CD4-positive, alpha-beta T cell (primary cell): ENCODE data around the gene C12orf60. TPM values are rescaled to one million over a fixed set of nuclear protein-coding genes. Genes with fewer than 3 reads are reported as not detected.
A peak's percentile ranks its signal among the peaks of the same experiment; 100 is the strongest.
"Not testable (repeated sequence)": the region's sequence is repeated elsewhere in the genome, so short reads cannot be mapped to it uniquely, and the experiment has no call there.

Source experiments
- ATAC-seq: fragments of 200-7000 bp; cut with Tn5 transposase; one replicate; pipeline ENCODE4 v1.10.0; 2022; ENCODE audit warnings: mild to moderate bottlenecking; ENCODE audit not compliant: poor library complexity
- CTCF ChIA-PET: fragments of 350-600 bp; sonication (Branson Sonifier 250); formaldehyde crosslinking; loops from one replicate; lab custom pipeline; 2021; ENCODE audit warnings: antibody characterized with exemption, inconsistent platforms; lab: Charles Lee
- POLR2A ChIA-PET: fragments of 350-600 bp; sonication (Branson Sonifier 250); formaldehyde crosslinking; loops from one replicate; lab custom pipeline; 2021; ENCODE audit warnings: antibody characterized with exemption, inconsistent platforms; lab: Charles Lee
- DNase-seq, 14 experiments: peaks; one replicate each; pipeline ENCODE4 v3.0.0-alpha.2; 2013 to 2020; ENCODE audit warnings: mixed read lengths in 2 of 14
- H3K27ac ChIP-seq, 2 donors: one replicate each; pipeline versions ENCODE4 v1.5.1 to v1.7.0; 2013; ENCODE audit warnings: low read length in 2 of 2, low read depth in 1 of 2, mild to moderate bottlenecking in 1 of 2
- H3K27me3 ChIP-seq, 2 experiments: 1 replicate in 1 of 2; 2 replicates in 1 of 2; pipeline versions ENCODE4 v1.6.1 to v1.7.0; 2013; ENCODE audit warnings: low read length in 2 of 2, control low read depth in 1 of 2, mild to moderate bottlenecking in 1 of 2, moderate library complexity in 1 of 2; ENCODE audit not compliant: insufficient read depth in 2 of 2, control insufficient read depth in 1 of 2
- H3K36me3 ChIP-seq: one replicate; pipeline ENCODE4 v1.6.1; 2013; ENCODE audit warnings: low read length, control low read depth; ENCODE audit not compliant: insufficient read depth
- H3K4me1 ChIP-seq: one replicate; pipeline ENCODE4 v1.6.1; 2013; ENCODE audit warnings: low read length, control low read depth; ENCODE audit not compliant: insufficient read depth
- H3K4me3 ChIP-seq: one replicate; pipeline ENCODE4 v1.5.1; 2013; ENCODE audit warnings: mild to moderate bottlenecking, low read length, moderate library complexity
- H3K9me3 ChIP-seq, 2 experiments: 1 replicate in 1 of 2; 2 replicates in 1 of 2; pipeline versions ENCODE4 v1.6.1 to v1.7.0; 2013; ENCODE audit warnings: low read length in 2 of 2, mild to moderate bottlenecking in 2 of 2, control low read depth in 1 of 2, moderate library complexity in 1 of 2; ENCODE audit not compliant: control insufficient read depth in 1 of 2, insufficient read depth in 1 of 2
- H3K27ac Mint-ChIP-seq: one replicate; pipeline ENCODE4 v1.8.0; 2020; ENCODE audit warnings: mixed read lengths
- H3K27me3 Mint-ChIP-seq: one replicate; pipeline ENCODE4 v1.8.0; 2021; ENCODE audit warnings: mixed read lengths
- H3K36me3 Mint-ChIP-seq: one replicate; pipeline ENCODE4 v1.8.0; 2021; ENCODE audit warnings: low read depth, mixed read lengths
- H3K4me1 Mint-ChIP-seq: one replicate; pipeline ENCODE4 v1.8.0; 2021; ENCODE audit warnings: low read depth, mixed read lengths
- H3K4me3 Mint-ChIP-seq: one replicate; pipeline ENCODE4 v1.8.0; 2020; ENCODE audit warnings: mild to moderate bottlenecking, mixed read lengths
- H3K9me3 Mint-ChIP-seq: one replicate; pipeline ENCODE4 v1.8.0; 2020; ENCODE audit warnings: mixed read lengths
- intact Hi-C, 2 experiments: fragments of 100-400 bp; cut with DNase I in 1 of 2; cut with micrococcal nuclease in 1 of 2; formaldehyde crosslinking; loops; one replicate each; pipeline versions ENCODE4 v1.15.1 to v1.9.0; 2023 to 2025; cut with DNase I, micrococcal nuclease
- polyA plus RNA-seq, 2 donors: library from polyadenylated mRNA; unstranded; fragments of 120-200 nt; gene quantifications; one replicate each; pipeline ENCODE4 v1.2.1, GENCODE V29; 2013
- total RNA-seq, 174 experiments: library from RNA in 2 of 174; stranded (reverse) in 2 of 174; gene quantifications; one replicate each; pipeline ENCODE4 v1.2.3 and lab custom pipeline; 2021 to 2026
- TF ChIP-seq, protein P1 (sequence below): fragments of 200-600 bp; IDR thresholded peaks from one replicate; pipeline ENCODE4 v1.8.0; 2022; ENCODE audit warnings: antibody characterized with exemption, mild to moderate bottlenecking

C12orf60 gene, protein sequence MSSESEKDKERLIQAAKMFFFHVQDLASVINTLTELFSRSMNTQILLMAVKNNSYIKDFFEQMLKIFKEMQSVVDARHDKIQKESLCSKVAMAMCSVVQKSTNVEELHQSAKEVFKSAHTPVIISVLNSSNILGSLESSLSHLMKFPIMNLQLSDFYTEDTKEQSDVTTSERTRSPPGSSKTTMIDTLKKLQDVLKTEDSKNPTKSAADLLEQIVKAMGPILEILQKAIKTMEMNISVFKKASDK
- total RNA-seq (under 1 TPM; 0.11 to 0.22 TPM), total RNA-seq (lab: John Stamatoyannopoulos, UW) (0.07 to 5.5 (median 1.1) reads per million in 172 experiments)
- 1.4 TPM for polyA plus RNA-seq (2013, experiment 1 of 2)
- 1.8 TPM for polyA plus RNA-seq (2013, experiment 2 of 2)

DNA sequence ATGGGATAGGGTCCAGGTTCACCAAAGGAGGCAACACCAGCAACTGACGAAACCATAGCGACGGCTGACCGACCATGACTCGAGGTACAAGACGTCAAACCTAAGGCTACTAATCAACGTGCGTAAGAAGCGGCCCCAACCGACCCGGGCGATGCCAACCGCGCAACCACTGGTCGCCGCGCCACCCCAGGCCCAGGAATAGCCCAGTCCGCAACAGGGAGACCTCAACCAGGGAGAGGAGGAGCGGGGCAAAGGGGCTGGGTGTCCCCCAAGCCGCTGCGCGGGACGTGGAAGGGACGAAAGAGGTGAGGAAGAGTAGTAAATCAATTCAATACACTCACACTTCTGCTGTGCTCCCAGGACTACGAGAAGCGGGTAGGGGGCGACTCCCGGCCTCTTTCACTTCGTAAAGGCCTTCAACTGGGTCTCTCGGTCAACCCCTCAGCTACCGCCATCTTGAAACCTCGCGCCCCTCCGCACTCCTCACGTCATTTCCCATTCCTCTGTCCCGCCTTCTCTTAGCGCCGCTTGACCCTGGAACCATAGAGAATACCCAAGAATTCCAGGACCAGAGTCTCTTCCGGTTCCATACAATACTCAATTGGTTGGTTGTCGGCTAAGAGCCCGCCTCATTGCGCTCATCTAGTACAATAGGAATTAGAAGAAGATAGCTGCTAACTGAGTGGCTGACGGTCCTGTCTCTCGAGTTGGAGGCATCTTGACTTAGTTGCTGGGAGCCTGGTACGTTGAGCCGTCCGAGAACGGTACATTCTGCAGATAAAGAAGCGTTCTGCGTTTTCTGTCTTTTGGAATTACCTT lies at the start of gene C12orf60, which contains the start of gene WBP11:
Gene C12orf60 (plus strand): TSS at position 660 of the 819 bp plus-strand sequence. CDS start 19,266 bp downstream, outside the sequence.
Gene WBP11 (minus strand): TSS at position 468 of the 819 bp plus-strand sequence. CDS start 2,095 bp downstream, outside the sequence.
- Mint-ChIP-seq H3K4me1 (peaks cover 18% of the 10 kb centered on the region), H3K27ac (no peak within 1 kb of the TSS), H3K9me3 (no peaks in the 10 kb centered on the region), H3K4me3 (no peak within 1 kb of the TSS), H3K27me3 (no peaks in the 10 kb centered on the region), H3K36me3 (peaks cover 22% of the 10 kb centered on the region)
- TF ChIP-seq, protein P1, sequence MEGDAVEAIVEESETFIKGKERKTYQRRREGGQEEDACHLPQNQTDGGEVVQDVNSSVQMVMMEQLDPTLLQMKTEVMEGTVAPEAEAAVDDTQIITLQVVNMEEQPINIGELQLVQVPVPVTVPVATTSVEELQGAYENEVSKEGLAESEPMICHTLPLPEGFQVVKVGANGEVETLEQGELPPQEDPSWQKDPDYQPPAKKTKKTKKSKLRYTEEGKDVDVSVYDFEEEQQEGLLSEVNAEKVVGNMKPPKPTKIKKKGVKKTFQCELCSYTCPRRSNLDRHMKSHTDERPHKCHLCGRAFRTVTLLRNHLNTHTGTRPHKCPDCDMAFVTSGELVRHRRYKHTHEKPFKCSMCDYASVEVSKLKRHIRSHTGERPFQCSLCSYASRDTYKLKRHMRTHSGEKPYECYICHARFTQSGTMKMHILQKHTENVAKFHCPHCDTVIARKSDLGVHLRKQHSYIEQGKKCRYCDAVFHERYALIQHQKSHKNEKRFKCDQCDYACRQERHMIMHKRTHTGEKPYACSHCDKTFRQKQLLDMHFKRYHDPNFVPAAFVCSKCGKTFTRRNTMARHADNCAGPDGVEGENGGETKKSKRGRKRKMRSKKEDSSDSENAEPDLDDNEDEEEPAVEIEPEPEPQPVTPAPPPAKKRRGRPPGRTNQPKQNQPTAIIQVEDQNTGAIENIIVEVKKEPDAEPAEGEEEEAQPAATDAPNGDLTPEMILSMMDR: no peak
- peaks cover 7% of the 10 kb centered on the region for H3K4me1 ChIP-seq
- DNase-seq: peak; percentile 73 to 98 (median 80)
- peak within 1 kb of the TSS; percentile 89 for H3K4me3 ChIP-seq
- ATAC-seq: peak; percentile 95
- peak within 1 kb of the TSS; percentile 88 to 96 for H3K27ac ChIP-seq
- intact Hi-C loops: loop anchor here (1.0 to 10.0 kb wide), 7 partner anchors 26 to 1082 kb away; partner anchors contain the start of genes ARHGDIB (in 2 of the 2) and STRAP (in 1 of the 2)
- ChIA-PET CTCF (interaction anchor here (0.9 to 1.9 kb wide), 5 partner anchors 11 to 192 kb away, joined by 3 to 12 read pairs (median 4); a partner anchor contains a TSS), POLR2A (interaction anchor here (0.6 to 9.9 kb wide), 29 partner anchors 10 to 1108 kb away, joined by 3 to 375 read pairs (median 4); partner anchors contain the start of genes ARHGDIB, ATF7IP and DERA)
- no peaks in the 10 kb centered on the region for H3K27me3 ChIP-seq
- H3K36me3 ChIP-seq: peaks cover 16% of the 10 kb centered on the region
- H3K9me3 ChIP-seq: no peaks in the 10 kb centered on the region

DNA sequence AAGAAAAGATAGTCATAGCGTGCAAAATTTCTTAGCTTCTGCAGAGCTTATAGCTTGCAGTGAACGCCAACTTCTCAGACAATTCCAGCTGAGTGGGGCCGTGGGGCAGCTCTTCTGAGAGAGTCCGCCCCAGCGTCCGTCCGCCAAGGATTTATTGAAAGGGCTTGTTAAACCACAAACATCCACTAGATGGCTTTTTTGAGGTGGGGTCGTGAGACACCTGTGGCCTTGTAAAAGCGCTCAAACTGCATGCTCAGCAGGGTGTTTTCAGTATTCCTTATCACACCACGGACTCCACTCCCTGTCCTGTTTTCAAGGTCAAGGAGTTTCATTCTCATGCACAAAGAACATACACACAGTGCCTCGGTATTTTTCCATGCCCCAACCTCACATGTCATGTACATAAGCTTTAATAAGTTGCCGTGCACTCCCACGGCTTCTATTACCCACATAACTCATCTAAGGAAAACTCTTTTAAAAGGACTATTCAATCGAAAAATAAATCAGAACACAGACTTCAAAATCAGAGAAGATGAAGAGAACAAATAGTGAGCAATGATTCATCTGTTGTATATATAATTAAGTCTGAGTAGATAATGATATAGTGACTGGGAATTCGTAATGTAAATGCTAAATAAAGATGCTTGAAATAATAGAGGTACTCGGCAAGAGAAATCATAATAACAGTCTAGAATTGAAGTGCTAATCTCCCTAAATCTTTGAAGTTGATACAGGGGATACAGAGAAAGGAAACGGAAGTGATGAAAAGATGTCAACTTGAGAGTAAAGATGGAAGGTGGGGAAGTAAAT lies 46.9 kb upstream of the C12orf60 start:
- CTCF ChIA-PET: interaction anchor here (1.3 to 2.2 kb wide), 2 partner anchors 11 to 13 kb away, joined by 5 to 6 read pairs; no protein-coding TSS in a partner anchor
- Histone ChIP-seq H3K9me3 (peaks cover 4 to 7% of the 10 kb centered on the region in 2 experiments), H3K4me1 (peaks cover 4% of the 10 kb centered on the region), H3K4me3 (no peak overlapping the region), H3K36me3 (peaks cover under 1% of the 10 kb centered on the region), H3K27ac (no peak overlapping the region), H3K27me3 (no peaks in the 10 kb centered on the region)
- Mint-ChIP-seq H3K4me1 (peaks cover 40% of the 10 kb centered on the region), H3K9me3 (no peaks in the 10 kb centered on the region), H3K27ac (no peak overlapping the region), H3K36me3 (peaks cover 58% of the 10 kb centered on the region), H3K4me3 (no peak overlapping the region), H3K27me3 (no peaks in the 10 kb centered on the region)
- intact Hi-C loops: loop anchor here in 1 of 2 experiments (10.0 kb wide), 1 partner anchor 48 kb away; the partner anchor contains the start of genes C12orf60 and WBP11
- ATAC-seq: no peak
- POLR2A ChIA-PET: no interaction called here
- DNase-seq: peak in 3 of 14 experiments; percentile 22 to 38 (median 34)
- TF ChIP-seq, protein P1: no peak

DNA sequence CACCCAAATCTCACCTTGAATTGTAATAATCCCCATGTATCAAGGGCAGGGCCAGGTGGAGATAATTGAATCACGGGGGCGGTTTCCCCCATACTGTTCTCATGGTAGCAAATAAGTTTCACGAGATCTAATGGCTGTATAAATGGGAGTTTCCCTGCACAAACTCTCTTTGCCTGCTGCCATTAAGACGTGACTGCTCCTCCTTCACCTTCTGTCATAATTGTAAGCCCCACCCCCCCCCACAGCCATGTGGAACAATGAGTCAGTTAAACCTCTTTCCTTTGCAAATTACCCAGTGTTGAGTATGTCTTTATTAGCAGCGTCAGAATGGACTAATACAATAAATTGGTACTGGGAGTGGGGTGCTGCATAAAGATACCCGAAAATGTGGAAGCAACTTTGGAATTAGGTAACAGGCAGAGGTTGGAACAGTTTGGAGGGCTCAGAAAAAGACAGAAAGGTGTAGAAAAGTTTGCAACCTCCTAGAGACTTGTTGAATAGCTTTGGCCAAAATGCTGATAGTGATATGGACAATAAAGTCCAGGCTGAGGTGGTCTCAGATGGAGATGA lies 43.7 kb upstream of the C12orf60 start:
- DNase-seq, H3K27me3 ChIP-seq, H3K9me3 Mint-ChIP-seq, CTCF ChIA-PET, H3K36me3 ChIP-seq, ATAC-seq, H3K4me3 Mint-ChIP-seq, POLR2A ChIA-PET, H3K27me3 Mint-ChIP-seq, H3K27ac ChIP-seq, H3K4me1 ChIP-seq, H3K4me3 ChIP-seq: not testable (repeated sequence)
- Mint-ChIP-seq H3K36me3 (peaks cover 78% of the 10 kb centered on the region), H3K4me1 (peaks cover 34% of the 10 kb centered on the region), H3K27ac (peak overlapping the region; percentile 24)
- H3K9me3 ChIP-seq: peaks cover 12 to 14% of the 10 kb centered on the region in 2 experiments
- intact Hi-C loops: loop anchor here (10.0 kb wide), 2 partner anchors 45 to 395 kb away; partner anchors contain the start of genes ATF7IP (in 1 of the 2), C12orf60 (in 1 of the 2) and WBP11 (in 1 of the 2)
